NCI-H1105 treated with DMSO at 0.1 percent for 48 hours (cell line): ENCODE results near the gene QSOX1.

Experiments used
- DNase-seq: peaks from one replicate; lab custom pipeline; 2025; lab: John Stamatoyannopoulos, UW

The QSOX1 gene

GRCh38 chr1:180145446-180145845 lies 9.2 kb upstream of the QSOX1 start:
- DNase-seq = no peak

- no peak for DNase-seq
These were observed 3.7 kb upstream of the QSOX1 start for GRCh38 chr1:180150982-180151381.

GRCh38 chr1:180151508-180151907 lies 3.2 kb upstream of the QSOX1 start:
- peak; percentile 29 for DNase-seq

- DNase-seq = no peak
These were observed 2.1 kb upstream of the QSOX1 start for GRCh38 chr1:180152588-180152987.

- DNase-seq = no peak
These were observed 1.6 kb upstream of the QSOX1 start for GRCh38 chr1:180153032-180153431.

GRCh38 chr1:180154003-180154324 lies 705 bp upstream of the QSOX1 start:
- no peak for DNase-seq

- DNase-seq = peak; percentile 44
These were observed 563 bp downstream of the QSOX1 start for GRCh38 chr1:180155182-180155682.

GRCh38 chr1:180156201-180156600 lies 1.5 kb downstream of the QSOX1 start:
- DNase-seq = no peak

- no peak for DNase-seq
These were observed 2.0 kb downstream of the QSOX1 start for GRCh38 chr1:180156631-180157091.

GRCh38 chr1:180157108-180157507 lies 2.4 kb downstream of the QSOX1 start:
- no peak for DNase-seq

- DNase-seq = peak; percentile 15
These were observed 2.9 kb downstream of the QSOX1 start for GRCh38 chr1:180157576-180158057.

GRCh38 chr1:180158149-180159147 lies 3.8 kb downstream of the QSOX1 start:
- no peak for DNase-seq

GRCh38 chr1:180160357-180160756 lies 5.7 kb downstream of the QSOX1 start:
- DNase-seq = no peak

- no peak for DNase-seq
These were observed 8.4 kb downstream of the QSOX1 start for GRCh38 chr1:180163041-180163440.

- DNase-seq = no peak
These were observed 10.4 kb downstream of the QSOX1 start for GRCh38 chr1:180165096-180165495.

GRCh38 chr1:180165509-180166435 lies 11.1 kb downstream of the QSOX1 start:
- no peak for DNase-seq

- DNase-seq = no peak
These were observed 11.7 kb downstream of the QSOX1 start for GRCh38 chr1:180166436-180166800.

- DNase-seq = no peak
These were observed 12.5 kb downstream of the QSOX1 start for GRCh38 chr1:180167021-180167701.

GRCh38 chr1:180167721-180168467 lies 13.2 kb downstream of the QSOX1 start:
- no peak for DNase-seq

- peak; percentile 19 for DNase-seq
These were observed 14.3 kb downstream of the QSOX1 start for GRCh38 chr1:180168786-180169639.
